RWPE2 (cell line): ENCODE measurements around the gene KRT13.

ENCODE experiments used
- ATAC-seq: fragments of 200-7000 bp; cut with Tn5 transposase; 3 replicates; pipeline ENCODE4 v1.9.1; 2021; ENCODE audit warnings: low read depth
- DNase-seq: peaks from one replicate; pipeline ENCODE4 v3.0.0-alpha.2; 2020; ENCODE audit warnings: low spot score
- H3K27ac ChIP-seq: fragments of 450-650 bp; 2 replicates; pipeline ENCODE4 v1.5.1; 2017; ENCODE audit warnings: mild to moderate bottlenecking; ENCODE audit not compliant: poor library complexity, severe bottlenecking
- H3K27me3 ChIP-seq: fragments of 250-450 bp; sonication (Bioruptor Pico); 2 replicates; pipeline ENCODE4 v1.5.1; 2021; ENCODE audit warnings: mild to moderate bottlenecking, moderate library complexity; ENCODE audit not compliant: insufficient read depth, poor library complexity, severe bottlenecking
- H3K36me3 ChIP-seq: fragments of 250-450 bp; sonication (Bioruptor Pico); 2 replicates; pipeline ENCODE4 v1.5.1; 2020; ENCODE audit warnings: low read depth, mild to moderate bottlenecking, moderate library complexity
- H3K4me1 ChIP-seq: fragments of 250-450 bp; sonication (Bioruptor Pico); 2 replicates; pipeline ENCODE4 v1.5.1; 2021; ENCODE audit warnings: mild to moderate bottlenecking, moderate library complexity; ENCODE audit not compliant: insufficient read depth, poor library complexity, severe bottlenecking
- H3K4me3 ChIP-seq: fragments of 250-450 bp; sonication (Bioruptor Pico); 2 replicates; pipeline ENCODE4 v1.5.1; 2021; ENCODE audit warnings: mild to moderate bottlenecking, moderate library complexity; ENCODE audit not compliant: severe bottlenecking
- H3K9me3 ChIP-seq: fragments of 250-450 bp; sonication (Bioruptor Pico); 2 replicates; pipeline ENCODE4 v1.5.1; 2021; ENCODE audit warnings: mild to moderate bottlenecking, moderate library complexity; ENCODE audit not compliant: severe bottlenecking
- CTCF ChIP-seq: fragments of 450-650 bp; IDR thresholded peaks from one replicate; pipeline ENCODE4 v1.5.1; 2017; ENCODE audit warnings: mild to moderate bottlenecking, moderate library complexity; ENCODE audit not compliant: poor library complexity, severe bottlenecking

The KRT13 gene

DNA sequence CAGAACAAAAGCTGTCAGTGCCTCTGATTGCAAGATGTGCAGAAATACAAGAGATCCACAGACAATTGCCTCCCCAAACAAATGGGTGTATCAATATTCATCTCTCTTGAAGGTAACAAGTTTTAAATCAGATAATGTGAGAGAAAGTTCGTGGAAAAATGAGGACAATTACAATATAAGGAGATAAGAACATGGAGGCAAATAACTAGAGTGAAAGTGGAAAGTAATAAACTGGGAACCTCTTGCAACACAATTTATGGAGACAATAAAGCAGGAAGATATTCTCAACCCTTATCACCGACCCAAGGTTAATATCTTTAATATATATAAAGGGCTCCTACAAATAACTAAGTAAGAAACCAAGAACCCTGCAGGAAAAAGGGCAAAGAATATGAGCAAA lies 36.9 kb upstream of the KRT13 start:
- ATAC-seq (no peak), DNase-seq (no peak)
- H3K27me3 ChIP-seq = no peaks in the 10 kb centered on the region
- no peak for TF ChIP-seq CTCF
- no peak overlapping the region for H3K27ac ChIP-seq
- peaks cover 26% of the 10 kb centered on the region for H3K4me1 ChIP-seq
- H3K4me3 ChIP-seq = no peak overlapping the region
- no peaks in the 10 kb centered on the region for H3K9me3 ChIP-seq
- no peaks in the 10 kb centered on the region for H3K36me3 ChIP-seq

GRCh38 chr17:41540921-41541625 lies 35.7 kb upstream of the KRT13 start:
- H3K4me1 ChIP-seq = peaks cover 35% of the 10 kb centered on the region
- no peaks in the 10 kb centered on the region for H3K36me3 ChIP-seq
- no peak for TF ChIP-seq CTCF
- DNase-seq (no peak), ATAC-seq (peak; percentile 63)
- no peak overlapping the region for H3K4me3 ChIP-seq
- no peaks in the 10 kb centered on the region for H3K9me3 ChIP-seq
- H3K27ac ChIP-seq = no peak overlapping the region
- H3K27me3 ChIP-seq = no peaks in the 10 kb centered on the region

DNA sequence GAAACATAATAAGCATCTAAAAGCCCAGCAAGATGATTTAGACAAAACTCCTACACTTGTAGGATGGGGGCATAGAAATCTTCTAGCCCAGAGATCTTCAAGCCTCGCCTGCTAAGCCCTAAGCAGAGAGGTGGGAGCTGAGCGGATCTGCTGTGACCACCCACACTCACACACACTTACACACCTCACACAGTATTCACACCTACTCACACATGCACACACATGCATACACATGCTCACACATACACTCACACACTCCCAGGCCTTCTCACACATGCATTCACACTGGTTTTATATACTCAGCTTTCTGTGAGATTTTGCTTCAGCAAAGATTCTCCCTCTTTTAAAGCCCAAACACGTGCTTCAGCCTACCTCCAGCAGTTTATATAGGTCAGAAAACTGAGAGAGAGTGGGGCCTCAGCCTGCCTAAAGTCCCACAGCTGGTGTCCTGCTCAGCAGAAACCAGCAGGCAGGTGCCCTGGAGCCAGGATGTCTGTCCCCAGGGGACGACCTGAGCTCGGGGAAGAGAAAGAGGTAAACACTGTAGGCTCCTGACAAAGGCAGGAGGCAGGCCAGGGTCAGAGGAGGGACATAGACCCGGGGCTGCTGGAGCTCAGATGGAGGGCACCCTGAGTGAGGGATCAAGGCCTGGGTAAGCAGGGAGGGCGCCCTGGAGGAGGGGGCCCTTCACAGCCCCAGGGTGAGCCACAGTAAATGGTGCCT lies 34.7 kb upstream of the KRT13 start:
- ATAC-seq (no peak), DNase-seq (no peak)
- H3K36me3 ChIP-seq = no peaks in the 10 kb centered on the region
- no peak overlapping the region for H3K27ac ChIP-seq
- H3K4me1 ChIP-seq = peaks cover 38% of the 10 kb centered on the region
- H3K9me3 ChIP-seq = no peaks in the 10 kb centered on the region
- no peak overlapping the region for H3K4me3 ChIP-seq
- no peak for TF ChIP-seq CTCF
- no peaks in the 10 kb centered on the region for H3K27me3 ChIP-seq

- no peak for TF ChIP-seq CTCF
- DNase-seq = no peak
- Histone ChIP-seq H3K27ac (peak overlapping the region; percentile 68), H3K27me3 (no peaks in the 10 kb centered on the region), H3K36me3 (no peaks in the 10 kb centered on the region), H3K9me3 (no peaks in the 10 kb centered on the region), H3K4me3 (no peak overlapping the region), H3K4me1 (peaks cover 38% of the 10 kb centered on the region)
- ATAC-seq = no peak; the same call in 2 of the 3 replicates
Measured at GRCh38 chr17:41539071-41539492, 33.7 kb upstream of the KRT13 start.

DNA sequence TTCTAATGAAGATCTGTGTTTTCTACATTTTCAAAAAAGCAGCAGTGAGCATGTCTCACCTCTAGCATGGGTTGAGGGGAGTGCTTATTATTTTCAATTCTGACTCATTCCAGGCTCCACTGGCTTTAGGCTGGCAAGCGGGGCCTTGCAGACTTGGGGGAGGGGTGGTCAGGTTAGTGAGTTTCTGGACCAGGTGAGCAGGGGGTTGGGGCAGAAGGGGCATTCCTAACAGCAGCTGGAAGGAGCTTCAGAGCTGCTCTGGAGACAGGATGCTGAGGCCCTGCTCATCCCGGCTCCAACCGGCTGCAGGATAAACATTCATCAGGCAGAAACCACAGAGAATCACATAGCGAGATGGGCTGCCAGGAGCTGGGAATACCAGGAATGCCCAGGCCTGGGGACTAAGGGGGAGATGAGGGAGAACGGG lies 33.2 kb upstream of the KRT13 start:
- peak; percentile 47 for ATAC-seq
- H3K27me3 ChIP-seq = no peaks in the 10 kb centered on the region
- H3K36me3 ChIP-seq = no peaks in the 10 kb centered on the region
- no peaks in the 10 kb centered on the region for H3K9me3 ChIP-seq
- peaks cover 38% of the 10 kb centered on the region for H3K4me1 ChIP-seq
- no peak overlapping the region for H3K4me3 ChIP-seq
- no peak for TF ChIP-seq CTCF
- DNase-seq = no peak
- peak overlapping the region; percentile 68 for H3K27ac ChIP-seq
